Stimulated activated naive CD8-positive, alpha-beta T cell treated with anti-CD3 and anti-CD28 coated beads, Interleukin-15, Interleukin-2, amounts not matched to agents 100 ng/mL and 50 ng/mL, for 24 hours (primary cell): ENCODE data around the gene SLC29A2.
"Not testable (repeated sequence)": the region's sequence is repeated elsewhere in the genome, so short reads cannot be mapped to it uniquely, and the experiment has no call there.

Source experiments
- H3K27ac Mint-ChIP-seq: one replicate; pipeline ENCODE4 v1.8.0; 2021; ENCODE audit warnings: mild to moderate bottlenecking, mixed read lengths
- H3K27me3 Mint-ChIP-seq: one replicate; pipeline ENCODE4 v1.8.0; 2021; ENCODE audit warnings: mixed read lengths
- H3K36me3 Mint-ChIP-seq: one replicate; pipeline ENCODE4 v1.8.0; 2021; ENCODE audit warnings: low read depth, mixed read lengths
- H3K4me1 Mint-ChIP-seq: one replicate; pipeline ENCODE4 v1.8.0; 2021; ENCODE audit warnings: low read depth, mixed read lengths
- H3K4me3 Mint-ChIP-seq: one replicate; pipeline ENCODE4 v1.8.0; 2021; ENCODE audit warnings: mild to moderate bottlenecking, mixed read lengths
- H3K9me3 Mint-ChIP-seq: one replicate; pipeline ENCODE4 v1.8.0; 2021; ENCODE audit warnings: mixed read lengths

Gene SLC29A2

GRCh38 chr11:66326261-66327111 is 45.1 kb downstream of the SLC29A2 start:
- Mint-ChIP-seq H3K4me1 (peaks cover 46% of the 10 kb centered on the region), H3K4me3 (no peak overlapping the region), H3K9me3 (no peaks in the 10 kb centered on the region), H3K27ac (peak overlapping the region; percentile 13), H3K36me3 (no peaks in the 10 kb centered on the region), H3K27me3 (no peaks in the 10 kb centered on the region)

GRCh38 chr11:66325263-66325671 is 46.3 kb downstream of the SLC29A2 start:
- no peaks in the 10 kb centered on the region for H3K27me3 Mint-ChIP-seq
- H3K36me3 Mint-ChIP-seq = no peaks in the 10 kb centered on the region
- no peak overlapping the region for H3K27ac Mint-ChIP-seq
- H3K4me3 Mint-ChIP-seq = no peak overlapping the region
- no peaks in the 10 kb centered on the region for H3K9me3 Mint-ChIP-seq
- peaks cover 46% of the 10 kb centered on the region for H3K4me1 Mint-ChIP-seq

- peaks cover 50% of the 10 kb centered on the region for H3K4me1 Mint-ChIP-seq
- H3K27ac Mint-ChIP-seq = no peak overlapping the region
- H3K4me3 Mint-ChIP-seq = no peak overlapping the region
- no peaks in the 10 kb centered on the region for H3K36me3 Mint-ChIP-seq
- no peaks in the 10 kb centered on the region for H3K9me3 Mint-ChIP-seq
- no peaks in the 10 kb centered on the region for H3K27me3 Mint-ChIP-seq
Observed at GRCh38 chr11:66324664-66325063, 46.9 kb downstream of the SLC29A2 start.

- no peaks in the 10 kb centered on the region for H3K9me3 Mint-ChIP-seq
Observed at GRCh38 chr11:66323684-66324083, 47.9 kb downstream of the SLC29A2 start.

GRCh38 chr11:66322732-66323427 is 48.7 kb downstream of the SLC29A2 start:
- no peak overlapping the region for H3K27ac Mint-ChIP-seq
- peaks cover 50% of the 10 kb centered on the region for H3K4me1 Mint-ChIP-seq

More at GRCh38 chr11:66323684-66324083, 47.9 kb downstream of the SLC29A2 start:
- no peak overlapping the region for H3K27ac Mint-ChIP-seq
- no peaks in the 10 kb centered on the region for H3K36me3 Mint-ChIP-seq
- H3K4me1 Mint-ChIP-seq = peaks cover 50% of the 10 kb centered on the region
- H3K27me3 Mint-ChIP-seq = no peaks in the 10 kb centered on the region
- no peak overlapping the region for H3K4me3 Mint-ChIP-seq

GRCh38 chr11:66321606-66322005 is 50.0 kb downstream of the SLC29A2 start:
- Mint-ChIP-seq H3K36me3 (no peaks in the 10 kb centered on the region), H3K27ac (no peak overlapping the region), H3K27me3 (no peaks in the 10 kb centered on the region), H3K9me3 (no peaks in the 10 kb centered on the region), H3K4me3 (no peak overlapping the region), H3K4me1 (peaks cover 48% of the 10 kb centered on the region)

More at GRCh38 chr11:66322732-66323427, 48.7 kb downstream of the SLC29A2 start:
- H3K27me3 Mint-ChIP-seq = no peaks in the 10 kb centered on the region
- H3K9me3 Mint-ChIP-seq = no peaks in the 10 kb centered on the region
- H3K4me3 Mint-ChIP-seq = no peak overlapping the region
- H3K36me3 Mint-ChIP-seq = no peaks in the 10 kb centered on the region

GRCh38 chr11:66320748-66321147 is 50.8 kb downstream of the SLC29A2 start:
- H3K9me3 Mint-ChIP-seq, H3K36me3 Mint-ChIP-seq, H3K27me3 Mint-ChIP-seq, H3K4me3 Mint-ChIP-seq, H3K27ac Mint-ChIP-seq: not testable (repeated sequence)
- peaks cover 46% of the 10 kb centered on the region for H3K4me1 Mint-ChIP-seq

- not testable (repeated sequence) for H3K4me3 Mint-ChIP-seq, H3K27me3 Mint-ChIP-seq, H3K9me3 Mint-ChIP-seq, H3K36me3 Mint-ChIP-seq, H3K27ac Mint-ChIP-seq
- peaks cover 47% of the 10 kb centered on the region for H3K4me1 Mint-ChIP-seq
Observed at GRCh38 chr11:66320289-66320688, 51.3 kb downstream of the SLC29A2 start.

GRCh38 chr11:66318600-66318970 is 53.0 kb downstream of the SLC29A2 start:
- H3K27ac Mint-ChIP-seq = peak overlapping the region; percentile 85
- H3K4me3 Mint-ChIP-seq = peak overlapping the region; percentile 17
- no peaks in the 10 kb centered on the region for H3K9me3 Mint-ChIP-seq
- H3K4me1 Mint-ChIP-seq = peaks cover 64% of the 10 kb centered on the region
- H3K36me3 Mint-ChIP-seq = no peaks in the 10 kb centered on the region
- H3K27me3 Mint-ChIP-seq = no peaks in the 10 kb centered on the region

- H3K4me1 Mint-ChIP-seq = peaks cover 59% of the 10 kb centered on the region
- H3K36me3 Mint-ChIP-seq = no peaks in the 10 kb centered on the region
- H3K27me3 Mint-ChIP-seq = no peaks in the 10 kb centered on the region
- peak overlapping the region; percentile 71 for H3K4me3 Mint-ChIP-seq
- H3K27ac Mint-ChIP-seq = peak overlapping the region; percentile 97
- no peaks in the 10 kb centered on the region for H3K9me3 Mint-ChIP-seq
Observed at GRCh38 chr11:66317723-66318599, 53.6 kb downstream of the SLC29A2 start.

GRCh38 chr11:66317322-66317722 is 54.2 kb downstream of the SLC29A2 start:
- Mint-ChIP-seq H3K9me3 (no peaks in the 10 kb centered on the region), H3K27ac (peak overlapping the region; percentile 97), H3K36me3 (no peaks in the 10 kb centered on the region), H3K4me3 (peak overlapping the region; percentile 71), H3K27me3 (no peaks in the 10 kb centered on the region), H3K4me1 (peaks cover 60% of the 10 kb centered on the region)

- H3K9me3 Mint-ChIP-seq = no peaks in the 10 kb centered on the region
- peak within 1 kb of the TSS; percentile 71 for H3K4me3 Mint-ChIP-seq
- H3K4me1 Mint-ChIP-seq = peaks cover 63% of the 10 kb centered on the region
- H3K27ac Mint-ChIP-seq = peak within 1 kb of the TSS; percentile 97
- no peaks in the 10 kb centered on the region for H3K27me3 Mint-ChIP-seq
- no peaks in the 10 kb centered on the region for H3K36me3 Mint-ChIP-seq
Observed at GRCh38 chr11:66316849-66317251, 54.7 kb downstream of the SLC29A2 start, which contains the start of gene CD248. Gene CD248, minus strand, starts transcription at chr11:66317044. Its CDS starts 17 bp downstream, at chr11:66317027.

GRCh38 chr11:66315921-66316811 is 55.4 kb downstream of the SLC29A2 start:
- H3K36me3 Mint-ChIP-seq = no peaks in the 10 kb centered on the region
- no peaks in the 10 kb centered on the region for H3K27me3 Mint-ChIP-seq
- H3K4me3 Mint-ChIP-seq = peak overlapping the region; percentile 70
- H3K27ac Mint-ChIP-seq = peak overlapping the region; percentile 89
- H3K9me3 Mint-ChIP-seq = no peaks in the 10 kb centered on the region
- peaks cover 65% of the 10 kb centered on the region for H3K4me1 Mint-ChIP-seq

- H3K4me3 Mint-ChIP-seq = peak overlapping the region; percentile 70
- peaks cover 65% of the 10 kb centered on the region for H3K4me1 Mint-ChIP-seq
- peak overlapping the region; percentile 89 for H3K27ac Mint-ChIP-seq
- H3K36me3 Mint-ChIP-seq = no peaks in the 10 kb centered on the region
- H3K27me3 Mint-ChIP-seq = no peaks in the 10 kb centered on the region
- no peaks in the 10 kb centered on the region for H3K9me3 Mint-ChIP-seq
Observed at GRCh38 chr11:66315498-66315885, 56.1 kb downstream of the SLC29A2 start.
